Measurements from ENCODE around the gene ZC3H7A.
A peak's percentile ranks its signal among the peaks of the same experiment; 100 is the strongest.

The ZC3H7A gene

DNA sequence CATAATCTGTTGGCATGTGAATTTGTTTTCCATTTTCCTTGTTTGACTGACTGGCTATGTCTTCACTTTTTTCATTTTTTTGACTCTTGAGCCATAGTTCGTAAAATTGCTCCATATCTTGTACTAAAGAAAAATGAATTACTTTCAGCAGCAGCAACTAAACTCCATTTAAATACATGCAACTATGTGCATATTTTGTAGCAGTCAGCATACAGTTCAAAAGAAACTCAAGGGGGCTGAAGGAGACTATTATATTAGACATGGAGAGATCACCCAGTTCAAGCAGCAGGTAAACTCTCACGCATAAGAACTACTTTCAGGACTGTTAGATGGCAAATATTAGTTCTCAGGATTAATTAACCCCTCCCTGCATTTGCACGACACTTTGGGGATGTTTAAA is 40.8 kb downstream of the ZC3H7A start:
- Mint-ChIP-seq H3K9me3 (no peaks in the 10 kb centered on the region), H3K4me1 (no peaks in the 10 kb centered on the region), H3K27ac (peak overlapping the region; percentile 30), H3K4me3 (no peak overlapping the region), H3K27me3 (ENCODE audit: low read depth, poor library complexity) (no peaks in the 10 kb centered on the region), H3K36me3 (ENCODE audit: low read depth) (peaks cover 66% of the 10 kb centered on the region)
- TF ChIP-seq CTCF (IDR thresholded peaks at IDR 0.05): no peak
- no peak for DNase-seq

DNA sequence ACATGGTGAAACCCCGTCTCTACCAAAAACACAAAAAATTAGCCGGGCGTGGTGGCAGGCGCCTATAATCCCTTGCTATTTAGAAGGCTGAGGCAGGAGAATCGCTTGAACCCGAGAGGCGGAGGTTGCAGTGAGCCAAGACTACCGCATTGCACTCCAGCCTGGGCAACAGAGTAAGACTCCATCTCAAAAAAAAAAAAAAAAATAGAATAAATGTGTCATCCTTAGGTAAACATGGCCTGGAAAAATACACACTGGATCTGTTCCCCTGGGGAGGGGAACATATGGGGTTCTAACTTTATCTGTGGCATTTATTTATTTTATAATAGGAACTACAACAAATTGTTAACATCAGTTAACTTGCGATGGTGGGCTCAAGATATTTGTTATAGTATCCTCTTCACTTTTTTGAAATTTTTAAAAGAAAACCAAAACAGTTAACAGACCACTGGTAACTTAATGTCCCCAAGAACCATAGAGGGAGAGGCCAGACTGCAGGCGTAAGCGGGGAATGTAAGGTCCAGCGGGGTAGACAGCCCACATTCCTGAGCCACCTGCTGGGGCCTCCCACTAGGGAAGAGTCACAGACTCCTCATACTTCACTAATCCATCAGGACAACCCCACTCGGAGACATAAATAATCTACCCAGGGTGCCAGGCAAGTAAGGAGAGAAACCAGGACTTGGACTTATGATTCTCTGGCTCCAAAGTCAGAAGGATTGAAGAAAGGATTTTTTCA is 41.9 kb downstream of the ZC3H7A start:
- Mint-ChIP-seq H3K27me3 (ENCODE audit: low read depth, poor library complexity) (no peaks in the 10 kb centered on the region), H3K9me3 (no peaks in the 10 kb centered on the region), H3K36me3 (ENCODE audit: low read depth) (peaks cover 65% of the 10 kb centered on the region), H3K27ac (peak overlapping the region; percentile 12), H3K4me1 (no peaks in the 10 kb centered on the region), H3K4me3 (no peak overlapping the region)
- DNase-seq: no peak
- no peak for TF ChIP-seq CTCF (IDR thresholded peaks at IDR 0.05)

GRCh38 chr16:11752856-11753255 is 44.2 kb downstream of the ZC3H7A start:
- Mint-ChIP-seq H3K27ac (no peak overlapping the region), H3K4me1 (peaks cover 8% of the 10 kb centered on the region), H3K4me3 (no peak overlapping the region), H3K27me3 (ENCODE audit: low read depth, poor library complexity) (no peaks in the 10 kb centered on the region), H3K9me3 (no peaks in the 10 kb centered on the region), H3K36me3 (ENCODE audit: low read depth) (peaks cover 71% of the 10 kb centered on the region)
- DNase-seq: no peak
- TF ChIP-seq CTCF (IDR thresholded peaks at IDR 0.05): no peak

DNA sequence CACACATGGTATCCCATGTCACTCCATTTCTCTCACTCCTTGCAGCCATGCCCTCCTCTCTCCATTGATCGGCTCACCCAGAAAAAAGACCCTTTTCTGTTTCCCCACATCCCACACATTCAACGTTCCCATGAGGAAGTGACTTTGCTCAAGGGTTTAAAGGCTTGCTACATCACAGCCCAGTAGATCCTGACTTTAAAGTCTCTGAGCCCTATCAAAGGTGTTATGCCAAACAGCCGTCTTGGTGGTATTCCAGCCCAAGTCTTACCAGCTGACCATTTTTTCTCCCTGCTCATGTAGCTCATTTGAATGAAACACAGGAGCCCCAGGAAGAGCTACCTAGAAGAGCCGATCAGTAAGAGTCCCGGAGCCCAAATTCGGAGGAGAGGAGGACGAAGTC is 47.0 kb downstream of the ZC3H7A start:
- H3K27me3 Mint-ChIP-seq (ENCODE audit: low read depth, poor library complexity): no peaks in the 10 kb centered on the region
- H3K27ac Mint-ChIP-seq: peak overlapping the region; percentile 47
- no peak for DNase-seq
- H3K9me3 Mint-ChIP-seq: no peaks in the 10 kb centered on the region
- H3K4me1 Mint-ChIP-seq: peaks cover 8% of the 10 kb centered on the region
- no peak overlapping the region for H3K4me3 Mint-ChIP-seq
- H3K36me3 Mint-ChIP-seq (ENCODE audit: low read depth): peaks cover 46% of the 10 kb centered on the region
- no peak for TF ChIP-seq CTCF (IDR thresholded peaks at IDR 0.05)

DNA sequence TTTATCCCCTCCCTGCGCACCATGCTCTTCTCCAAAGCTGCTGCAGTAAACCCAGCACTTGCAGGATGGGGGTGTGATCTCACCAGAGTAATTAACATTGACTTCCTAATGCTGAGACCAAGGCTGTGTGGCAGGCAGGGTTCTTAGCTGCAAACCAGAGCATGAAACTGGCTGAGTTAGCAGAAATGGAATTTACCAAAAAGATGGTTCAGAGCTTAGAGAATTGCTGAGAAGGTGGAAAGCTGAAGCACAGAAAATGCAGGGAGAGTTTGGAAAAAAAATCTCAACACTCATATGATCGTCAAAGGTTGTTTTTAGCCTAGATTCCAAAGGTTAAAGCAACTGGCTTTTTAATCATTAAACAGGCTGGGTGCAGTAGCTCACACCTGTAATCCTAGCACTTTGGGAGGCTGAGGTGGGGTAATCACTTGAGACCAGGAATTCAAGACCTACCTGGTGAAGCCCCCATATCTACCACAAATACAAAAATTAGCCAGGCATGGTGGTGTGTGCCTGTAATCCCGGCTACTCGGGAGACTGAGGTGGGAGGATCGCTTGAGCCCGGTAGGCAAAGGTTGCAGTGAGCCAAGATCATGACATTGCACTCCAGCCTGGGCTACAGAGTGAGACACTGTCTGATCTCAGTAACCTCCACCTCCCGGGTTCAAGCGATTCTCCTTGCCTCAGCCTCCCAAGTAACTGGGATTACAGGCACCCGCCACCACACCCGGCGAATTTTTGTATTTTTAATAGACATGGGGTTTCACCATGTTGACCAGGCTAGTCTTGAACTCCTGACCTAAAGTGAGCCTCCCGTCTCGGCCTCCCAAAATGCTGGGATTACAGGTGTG is 48.4 kb downstream of the ZC3H7A start:
- no peak for TF ChIP-seq CTCF (IDR thresholded peaks at IDR 0.05)
- peaks cover 40% of the 10 kb centered on the region for H3K36me3 Mint-ChIP-seq (ENCODE audit: low read depth)
- H3K9me3 Mint-ChIP-seq: no peaks in the 10 kb centered on the region
- no peak overlapping the region for H3K4me3 Mint-ChIP-seq
- no peak for DNase-seq
- peak overlapping the region; percentile 20 for H3K27ac Mint-ChIP-seq
- peaks cover 16% of the 10 kb centered on the region for H3K4me1 Mint-ChIP-seq
- H3K27me3 Mint-ChIP-seq (ENCODE audit: low read depth, poor library complexity): no peaks in the 10 kb centered on the region

Data from nephron progenitor cell (in vitro differentiated cells).